Measurements from ENCODE around the gene SYT4.

SYT4 gene

DNA sequence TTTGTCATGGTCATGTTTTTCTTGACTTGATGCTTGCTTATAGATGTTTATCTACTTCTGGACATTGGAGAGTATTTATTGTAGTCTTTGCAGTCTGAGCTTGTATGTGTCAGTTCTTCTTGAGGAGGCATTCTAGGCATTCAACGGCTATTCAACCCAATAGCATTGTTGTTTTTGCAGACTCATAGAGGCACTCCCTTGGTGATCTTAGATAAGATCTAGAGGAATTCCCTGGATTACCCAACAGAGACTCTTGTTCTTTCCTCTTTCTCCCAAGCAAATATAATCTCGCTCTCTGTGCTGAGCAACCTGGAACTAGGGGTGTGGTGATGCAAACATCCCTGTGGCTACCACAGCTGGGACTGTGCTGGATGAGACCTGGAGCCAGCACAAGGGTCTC, 40.4 kb downstream of the SYT4 start:
- Histone ChIP-seq H3K36me3 (ENCODE audit: insufficient read depth, low read length) (no peaks in the 10 kb centered on the region), H3K4me2 (ENCODE audit: low read depth, low read length, poor library complexity, severe bottlenecking) (no peak overlapping the region), H3K79me2 (ENCODE audit: insufficient read depth, low read length) (no peaks in the 10 kb centered on the region), H3K9me3 (ENCODE audit: insufficient read depth, low read depth, low read length) (no peaks in the 10 kb centered on the region), H3F3A (ENCODE audit: low read depth) (no peaks in the 10 kb centered on the region), H3K4me1 (ENCODE audit: insufficient read depth, low read length, poor library complexity, severe bottlenecking) (no peaks in the 10 kb centered on the region), H4K20me1 (ENCODE audit: insufficient read depth, low read length, poor library complexity, severe bottlenecking) (no peaks in the 10 kb centered on the region), H3K9ac (ENCODE audit: low read depth, low read length, poor library complexity, severe bottlenecking) (no peak overlapping the region), H3K4me3 (ENCODE audit: low read length, poor library complexity, severe bottlenecking) (no peak overlapping the region), H3K9me2 (replicated peaks; ENCODE audit: low read depth, low read length) (no peaks in the 10 kb centered on the region; the same call in 1 of the 2 replicates), H2AFZ (ENCODE audit: low read length) (no peak overlapping the region), H3K27me3 (ENCODE audit: insufficient read depth, low read length, poor library complexity, severe bottlenecking) (no peaks in the 10 kb centered on the region)
- TF ChIP-seq EZH2phosphoT487 (IDR thresholded peaks at IDR 0.05; ENCODE audit: borderline replicate concordance) (no peak), CTCF (conservative IDR thresholded peaks at IDR 0.05; ENCODE audit: low read length) (no peak)

DNA sequence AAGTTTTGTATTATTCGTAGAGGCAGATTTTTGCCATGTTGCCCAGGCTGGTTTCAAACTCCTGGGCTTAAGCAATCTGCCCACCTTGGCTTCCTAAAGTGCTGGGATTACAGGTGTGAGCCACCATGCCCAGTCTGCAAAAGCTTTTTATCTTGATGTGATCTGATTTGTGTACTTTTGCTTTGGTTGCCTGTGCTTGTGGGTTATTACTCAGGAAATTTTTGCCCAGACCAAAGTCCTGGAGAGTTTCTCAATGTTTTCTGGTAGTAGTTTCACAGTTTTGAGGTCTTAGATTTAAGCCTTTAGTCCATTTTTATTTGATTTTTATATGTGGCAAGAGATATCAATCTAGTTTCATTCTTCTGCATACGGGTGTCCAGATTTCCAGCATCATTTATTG, 42.4 kb downstream of the SYT4 start:
- TF ChIP-seq CTCF (conservative IDR thresholded peaks at IDR 0.05; ENCODE audit: low read length): no peak
- TF ChIP-seq EZH2phosphoT487 (IDR thresholded peaks at IDR 0.05; ENCODE audit: borderline replicate concordance): no peak

DNA sequence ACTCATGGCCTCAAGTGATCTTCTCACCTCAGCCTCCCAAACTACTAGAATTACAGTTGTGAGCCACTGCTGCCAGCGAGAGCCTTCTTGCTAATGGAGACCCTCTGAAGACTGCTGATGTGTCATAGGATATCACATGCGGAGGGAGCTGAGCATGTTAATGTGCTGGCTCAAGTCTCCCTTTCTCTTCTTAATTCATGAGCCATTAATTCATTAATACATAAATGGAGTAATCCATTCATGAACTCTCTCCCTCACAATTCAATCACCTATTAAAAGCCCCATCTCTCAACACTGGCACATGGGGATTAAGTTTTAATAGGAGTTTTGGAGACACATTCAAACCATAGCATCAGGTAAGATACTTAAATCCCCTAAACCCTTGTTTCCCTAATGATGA, 54.8 kb downstream of the SYT4 start:
- H3K4me1 ChIP-seq (ENCODE audit: insufficient read depth, low read length, poor library complexity, severe bottlenecking): no peaks in the 10 kb centered on the region
- H4K20me1 ChIP-seq (ENCODE audit: insufficient read depth, low read length, poor library complexity, severe bottlenecking): no peaks in the 10 kb centered on the region
- H3K9ac ChIP-seq (ENCODE audit: low read depth, low read length, poor library complexity, severe bottlenecking): no peak overlapping the region
- no peaks in the 10 kb centered on the region for H3K9me2 ChIP-seq (replicated peaks; ENCODE audit: low read depth, low read length)
- no peak overlapping the region for H3K4me2 ChIP-seq (ENCODE audit: low read depth, low read length, poor library complexity, severe bottlenecking)
- no peaks in the 10 kb centered on the region for H3F3A ChIP-seq (ENCODE audit: low read depth)
- no peaks in the 10 kb centered on the region for H3K79me2 ChIP-seq (ENCODE audit: insufficient read depth, low read length)
- no peaks in the 10 kb centered on the region for H3K36me3 ChIP-seq (ENCODE audit: insufficient read depth, low read length)
- TF ChIP-seq EZH2phosphoT487 (IDR thresholded peaks at IDR 0.05; ENCODE audit: borderline replicate concordance) (no peak), CTCF (conservative IDR thresholded peaks at IDR 0.05; ENCODE audit: low read length) (no peak)
- no peaks in the 10 kb centered on the region for H3K27me3 ChIP-seq (ENCODE audit: insufficient read depth, low read length, poor library complexity, severe bottlenecking)
- no peak overlapping the region for H3K4me3 ChIP-seq (ENCODE audit: low read length, poor library complexity, severe bottlenecking)
- no peaks in the 10 kb centered on the region for H3K9me3 ChIP-seq (ENCODE audit: insufficient read depth, low read depth, low read length)
- no peak overlapping the region for H2AFZ ChIP-seq (ENCODE audit: low read length)

More for the DNA sequence above, 42.4 kb downstream of the SYT4 start:
- Histone ChIP-seq H3K4me2 (ENCODE audit: low read depth, low read length, poor library complexity, severe bottlenecking) (no peak overlapping the region), H3K9me3 (ENCODE audit: insufficient read depth, low read depth, low read length) (no peaks in the 10 kb centered on the region), H3K79me2 (ENCODE audit: insufficient read depth, low read length) (no peaks in the 10 kb centered on the region), H3K4me1 (ENCODE audit: insufficient read depth, low read length, poor library complexity, severe bottlenecking) (no peaks in the 10 kb centered on the region), H2AFZ (ENCODE audit: low read length) (no peak overlapping the region), H4K20me1 (ENCODE audit: insufficient read depth, low read length, poor library complexity, severe bottlenecking) (no peaks in the 10 kb centered on the region), H3K9me2 (replicated peaks; ENCODE audit: low read depth, low read length) (no peaks in the 10 kb centered on the region), H3K36me3 (ENCODE audit: insufficient read depth, low read length) (no peaks in the 10 kb centered on the region), H3K27me3 (ENCODE audit: insufficient read depth, low read length, poor library complexity, severe bottlenecking) (no peaks in the 10 kb centered on the region), H3K9ac (ENCODE audit: low read depth, low read length, poor library complexity, severe bottlenecking) (no peak overlapping the region), H3K4me3 (ENCODE audit: low read length, poor library complexity, severe bottlenecking) (no peak overlapping the region), H3F3A (ENCODE audit: low read depth) (no peaks in the 10 kb centered on the region)
